Body of pancreas (tissue), 4 donors: Measurements from ENCODE around the gene PBX3. TPM values are rescaled to one million over a fixed set of nuclear protein-coding genes. Genes with fewer than 3 reads are reported as not detected.

ENCODE experiments used
- ATAC-seq: fragments of 150-250 bp; one replicate; pipeline ENCODE4 v1.9.1; 2016
- DNase-seq, 4 donors: peaks; one replicate each; pipeline ENCODE4 v3.0.0-alpha.2; 2019
- H3K27ac ChIP-seq, 4 donors: fragments of 200-600 bp; sonication (generic); 1 replicate in 3 of 4; 2 replicates in 1 of 4; pipeline versions ENCODE4 v1.5.1 to v1.6.1; 2016 to 2019; ENCODE audit warnings: mild to moderate bottlenecking in 1 of 4, mixed read lengths in 1 of 4, moderate library complexity in 1 of 4
- H3K27me3 ChIP-seq, 2 donors: fragments of 200-600 bp; sonication (generic); one replicate each; pipeline ENCODE4 v1.6.0; 2016; ENCODE audit warnings: mild to moderate bottlenecking in 1 of 2
- H3K36me3 ChIP-seq, 2 donors: fragments of 200-600 bp; sonication (generic); replicated peaks in 1 of 2; 2 replicates each; pipeline ENCODE4 v1.5.1; 2016; ENCODE audit warnings: low read depth in 2 of 2; ENCODE audit not compliant: insufficient read depth in 1 of 2
- H3K4me1 ChIP-seq: fragments of 200-600 bp; sonication (generic); one replicate; pipeline ENCODE4 v1.6.0; 2016
- H3K4me3 ChIP-seq, 2 donors: fragments of 200-600 bp; sonication (generic); 1 replicate in 1 of 2; 2 replicates in 1 of 2; pipeline ENCODE4 v1.5.1; 2016 to 2019
- H3K9me3 ChIP-seq, 3 donors: fragments of 200-600 bp; sonication (generic); 1 replicate in 2 of 3; 2 replicates in 1 of 3; pipeline ENCODE4 v1.5.1; 2016
- CTCF ChIP-seq, 7 experiments: fragments of 450-650 bp in 4 of 7; fragments of 200-600 bp in 3 of 7; sonication (generic) in 3 of 7; IDR thresholded peaks; one replicate each; pipeline ENCODE4 v1.5.1; 2016 to 2019; ENCODE audit warnings: antibody characterized with exemption in 7 of 7
- POLR2A ChIP-seq, 3 donors: fragments of 450-650 bp; IDR thresholded peaks; one replicate each; pipeline ENCODE4 v1.6.1; 2016; ENCODE audit warnings: antibody characterized with exemption in 3 of 3, mild to moderate bottlenecking in 2 of 3
- WGBS, 2 donors: methylation state at CpG; one replicate each; pipeline ENCODE4 v1.1.5; 2017; 5-methylcytosine and 5-hydroxymethylcytosine counted together
- intact Hi-C: fragments of 100-400 bp; cut with DNase I; formaldehyde crosslinking; loops from one replicate; pipeline ENCODE4 v1.15.1; 2023
- total RNA-seq, 2 donors: library from RNA; depleted of rRNA; stranded (reverse); fragments of >200 nt; gene quantifications; one replicate each; pipeline ENCODE4 v1.1.0, GENCODE V29; 2016

Gene PBX3
- total RNA-seq, 2 donors from 2014 or later: 12.5 to 36.3 TPM

- intact Hi-C loops: no loop called here
- TF ChIP-seq POLR2A (IDR thresholded peaks at IDR 0.05) (no peak), CTCF (IDR thresholded peaks at IDR 0.05) (no peak)
- no peaks in the 10 kb centered on the region for H3K9me3 ChIP-seq
- no peaks in the 10 kb centered on the region for H3K27me3 ChIP-seq
- H3K4me3 ChIP-seq: no peak overlapping the region
- 84 to 86% methylated on average over 7 of the region's 7 CpGs for WGBS, 2 donors
- H3K4me1 ChIP-seq: no peaks in the 10 kb centered on the region
- ATAC-seq (no peak), DNase-seq (no peak)
- no peaks in the 10 kb centered on the region for H3K36me3 ChIP-seq
- H3K27ac ChIP-seq: no peak overlapping the region
These were observed 163.1 kb downstream of the PBX3 start for GRCh38 chr9:125910286-125910685.

- 85 to 87% methylated on average over 8 of the region's 8 CpGs for WGBS, 2 donors
- TF ChIP-seq POLR2A (IDR thresholded peaks at IDR 0.05): no peak
These were observed 164.9 kb downstream of the PBX3 start for GRCh38 chr9:125911861-125912644.

GRCh38 chr9:125912667-125913066, 165.5 kb downstream of the PBX3 start:
- Histone ChIP-seq H3K36me3 (no peaks in the 10 kb centered on the region), H3K27ac (no peak overlapping the region), H3K27me3 (no peaks in the 10 kb centered on the region), H3K9me3 (no peaks in the 10 kb centered on the region), H3K4me3 (no peak overlapping the region), H3K4me1 (no peaks in the 10 kb centered on the region)
- no peak for DNase-seq
- ATAC-seq: no peak
- intact Hi-C loops: no loop called here
- no peak for TF ChIP-seq CTCF (IDR thresholded peaks at IDR 0.05)
- TF ChIP-seq POLR2A (IDR thresholded peaks at IDR 0.05): no peak

More at GRCh38 chr9:125911861-125912644, 164.9 kb downstream of the PBX3 start:
- Histone ChIP-seq H3K27ac (no peak overlapping the region), H3K4me1 (no peaks in the 10 kb centered on the region), H3K4me3 (no peak overlapping the region), H3K9me3 (no peaks in the 10 kb centered on the region), H3K36me3 (no peaks in the 10 kb centered on the region), H3K27me3 (no peaks in the 10 kb centered on the region)
- intact Hi-C loops: no loop called here
- ATAC-seq (no peak), DNase-seq (no peak)

GRCh38 chr9:125913551-125913950, 166.4 kb downstream of the PBX3 start:
- intact Hi-C loops: no loop called here
- no peak overlapping the region for H3K4me3 ChIP-seq
- H3K27ac ChIP-seq: no peak overlapping the region
- H3K27me3 ChIP-seq: no peaks in the 10 kb centered on the region
- no peaks in the 10 kb centered on the region for H3K36me3 ChIP-seq
- no peak for TF ChIP-seq CTCF (IDR thresholded peaks at IDR 0.05)
- no peak for TF ChIP-seq POLR2A (IDR thresholded peaks at IDR 0.05)
- H3K9me3 ChIP-seq: no peaks in the 10 kb centered on the region
- H3K4me1 ChIP-seq: no peaks in the 10 kb centered on the region
- 53 to 55% methylated on average over 2 of the region's 2 CpGs for WGBS, 2 donors
- ATAC-seq: no peak
- DNase-seq: no peak

GRCh38 chr9:125914411-125914810, 167.2 kb downstream of the PBX3 start:
- no peak overlapping the region for H3K27ac ChIP-seq
- TF ChIP-seq POLR2A (IDR thresholded peaks at IDR 0.05) (no peak), CTCF (IDR thresholded peaks at IDR 0.05) (no peak)
- H3K4me3 ChIP-seq: no peak overlapping the region
- DNase-seq: no peak
- 85 to 94% methylated on average over 1 of the region's 1 CpG for WGBS, 2 donors
- no peak for ATAC-seq
- H3K36me3 ChIP-seq: no peaks in the 10 kb centered on the region
- H3K27me3 ChIP-seq: no peaks in the 10 kb centered on the region
- H3K4me1 ChIP-seq: no peaks in the 10 kb centered on the region
- H3K9me3 ChIP-seq: no peaks in the 10 kb centered on the region
- intact Hi-C loops: no loop called here
